GM21423 (cell line): ENCODE results near the gene BPIFB6.

Source experiments
- ATAC-seq: cut with Tn5 transposase; IDR thresholded peaks from one replicate; pipeline ENCODE4 v1.9.1; 2021; ENCODE audit warnings: mild to moderate bottlenecking, moderate library complexity; ENCODE audit not compliant: unreplicated experiment

BPIFB6 gene

GRCh38 chr20:33059741-33060390 is 28.4 kb downstream of the BPIFB6 start:
- ATAC-seq, result no peak

- ATAC-seq, result no peak
Observed at GRCh38 chr20:33061658-33062028, 30.2 kb downstream of the BPIFB6 start.

- no peak for ATAC-seq
Observed at GRCh38 chr20:33062105-33062824, 30.8 kb downstream of the BPIFB6 start.

- ATAC-seq, result no peak
Observed at GRCh38 chr20:33062825-33063149, 31.3 kb downstream of the BPIFB6 start.

DNA sequence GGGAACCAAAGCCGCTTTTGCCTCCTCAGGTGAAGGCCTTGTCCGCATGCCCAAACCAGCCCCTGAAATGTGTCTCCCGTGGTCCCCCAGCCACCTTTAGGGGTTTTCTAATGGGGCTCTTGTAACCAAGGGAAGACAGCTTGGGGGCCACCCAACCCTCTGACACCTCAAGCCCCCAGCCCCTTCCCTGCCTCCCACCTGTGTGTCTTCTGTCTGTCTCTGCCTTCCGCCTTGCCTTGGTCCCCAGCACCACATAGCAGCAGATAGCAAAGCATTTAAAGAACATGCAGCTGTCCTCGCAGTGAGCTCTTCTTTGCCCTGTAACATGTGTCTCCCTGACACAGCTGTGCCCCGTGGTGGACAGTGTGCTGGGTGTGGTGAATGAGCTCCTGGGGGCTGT is 31.8 kb downstream of the BPIFB6 start:
- ATAC-seq, result no peak

DNA sequence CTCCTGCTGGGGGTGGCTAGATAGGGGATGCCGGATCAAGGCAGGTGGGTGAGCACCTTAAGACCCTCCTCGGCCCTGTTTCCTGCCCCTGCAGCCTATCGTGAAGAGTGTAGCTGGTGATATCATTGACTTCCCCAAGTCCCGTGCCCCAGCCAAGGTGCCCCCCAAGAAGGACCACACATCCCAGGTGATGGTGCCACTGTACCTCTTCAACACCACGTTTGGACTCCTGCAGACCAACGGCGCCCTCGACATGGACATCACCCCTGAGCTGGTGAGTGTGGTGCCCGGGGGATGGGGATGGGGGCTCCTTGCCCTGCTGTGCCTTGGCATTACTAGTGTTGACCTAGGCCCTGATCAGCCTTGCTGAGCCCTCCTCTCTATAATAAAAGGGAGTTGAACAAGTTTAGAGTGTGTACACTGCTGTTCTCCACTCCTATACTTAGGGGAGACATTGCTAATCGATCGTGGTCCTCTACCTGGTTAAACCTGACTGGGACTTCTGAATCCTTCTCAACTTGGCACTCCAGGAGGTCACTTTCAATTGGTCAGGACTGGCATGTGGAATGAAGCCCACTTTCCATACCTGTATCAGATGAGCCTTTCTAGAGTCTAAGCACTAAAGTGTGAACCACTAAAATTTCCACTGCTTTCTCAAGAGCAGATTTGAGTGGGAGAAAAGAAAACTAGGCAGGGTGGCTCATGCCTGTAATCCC is 33.3 kb downstream of the BPIFB6 start:
- no peak for ATAC-seq

DNA sequence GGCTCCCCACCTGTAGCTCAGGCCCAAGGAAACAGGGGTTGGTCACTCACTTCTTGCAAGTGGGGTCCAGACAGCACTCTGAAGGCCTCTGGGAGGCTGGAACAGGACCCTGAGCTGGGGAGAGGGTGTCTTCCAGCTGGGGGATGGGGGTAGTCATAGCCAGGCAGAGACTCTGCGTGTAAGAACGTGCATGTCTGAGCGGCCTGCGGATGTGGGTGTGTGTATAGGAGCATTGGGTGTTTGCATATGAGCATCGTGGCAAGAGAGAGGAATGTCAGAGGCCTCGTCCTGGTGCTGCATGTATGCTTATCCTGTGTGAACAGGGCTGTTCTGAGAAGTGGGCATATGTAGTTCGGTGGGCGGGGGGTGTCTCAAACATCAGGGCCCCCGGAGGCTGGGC is 34.3 kb downstream of the BPIFB6 start:
- no peak for ATAC-seq

DNA sequence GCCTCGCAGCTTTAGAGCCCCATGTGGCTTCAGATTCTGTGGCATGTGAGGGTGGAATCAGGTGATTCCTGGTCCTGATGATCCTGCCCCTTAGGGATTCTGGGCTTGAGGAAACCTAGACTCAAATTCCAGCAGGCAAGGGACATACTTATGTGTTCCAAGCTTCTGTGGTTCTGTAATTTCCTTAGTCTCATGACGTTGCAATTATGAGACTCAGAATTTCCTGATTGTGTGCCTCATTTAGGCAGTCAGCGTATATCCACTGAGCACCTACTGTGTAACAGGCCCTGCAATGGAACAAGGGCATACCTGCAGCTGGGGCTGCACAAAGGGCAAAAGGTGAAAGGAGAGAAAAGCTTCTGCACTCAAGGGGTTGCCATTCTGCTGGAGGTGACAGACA is 36.4 kb downstream of the BPIFB6 start:
- ATAC-seq, result no peak

- ATAC-seq, result no peak
Observed at GRCh38 chr20:33068251-33068939, 36.9 kb downstream of the BPIFB6 start.

GRCh38 chr20:33069673-33070072 is 38.2 kb downstream of the BPIFB6 start:
- no peak for ATAC-seq

- no peak for ATAC-seq
Observed at GRCh38 chr20:33070111-33071053, 38.9 kb downstream of the BPIFB6 start.

- no peak for ATAC-seq
Observed at GRCh38 chr20:33071198-33071597, 39.8 kb downstream of the BPIFB6 start.

GRCh38 chr20:33072362-33072761 is 40.9 kb downstream of the BPIFB6 start:
- ATAC-seq, result no peak

- ATAC-seq, result no peak
Observed at GRCh38 chr20:33072813-33073212, 41.4 kb downstream of the BPIFB6 start.

DNA sequence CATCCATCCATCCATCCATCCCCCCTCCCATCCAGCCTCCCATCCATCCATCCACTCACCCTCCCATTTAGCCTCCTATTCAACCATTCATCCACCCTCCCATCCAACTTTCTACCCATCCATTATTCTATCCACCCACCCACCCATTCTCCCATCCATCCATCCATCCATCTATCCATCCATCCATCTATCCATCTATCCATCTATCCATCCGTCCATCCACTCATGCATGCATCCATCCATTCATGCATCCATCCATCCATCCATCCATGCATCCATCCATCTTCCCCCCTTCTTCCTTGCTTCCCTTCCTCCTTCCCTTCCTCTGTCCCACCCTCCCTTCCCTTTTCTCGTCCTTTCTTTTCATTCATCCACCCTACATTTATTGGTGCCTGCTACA is 43.2 kb downstream of the BPIFB6 start:
- no peak for ATAC-seq

DNA sequence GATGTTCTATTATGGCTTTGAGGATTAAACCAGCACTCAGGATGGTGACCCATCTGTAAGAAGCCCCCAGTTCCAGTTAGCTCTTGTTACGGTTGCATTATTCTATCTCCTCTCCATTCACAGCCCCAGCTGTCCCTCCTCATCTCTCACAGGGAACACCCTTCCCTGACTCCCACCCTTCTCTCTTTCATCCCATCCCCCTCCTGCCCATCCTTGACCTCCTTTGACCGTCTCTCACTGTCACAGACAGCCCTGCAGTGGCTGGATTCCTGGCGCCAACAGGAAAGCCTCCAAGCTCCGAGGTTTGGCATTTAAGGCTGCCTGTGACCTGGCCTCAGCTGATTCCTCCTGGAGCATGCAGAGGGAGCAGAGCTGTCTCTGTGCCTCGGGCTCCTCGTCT is 43.8 kb downstream of the BPIFB6 start:
- ATAC-seq, result no peak

DNA sequence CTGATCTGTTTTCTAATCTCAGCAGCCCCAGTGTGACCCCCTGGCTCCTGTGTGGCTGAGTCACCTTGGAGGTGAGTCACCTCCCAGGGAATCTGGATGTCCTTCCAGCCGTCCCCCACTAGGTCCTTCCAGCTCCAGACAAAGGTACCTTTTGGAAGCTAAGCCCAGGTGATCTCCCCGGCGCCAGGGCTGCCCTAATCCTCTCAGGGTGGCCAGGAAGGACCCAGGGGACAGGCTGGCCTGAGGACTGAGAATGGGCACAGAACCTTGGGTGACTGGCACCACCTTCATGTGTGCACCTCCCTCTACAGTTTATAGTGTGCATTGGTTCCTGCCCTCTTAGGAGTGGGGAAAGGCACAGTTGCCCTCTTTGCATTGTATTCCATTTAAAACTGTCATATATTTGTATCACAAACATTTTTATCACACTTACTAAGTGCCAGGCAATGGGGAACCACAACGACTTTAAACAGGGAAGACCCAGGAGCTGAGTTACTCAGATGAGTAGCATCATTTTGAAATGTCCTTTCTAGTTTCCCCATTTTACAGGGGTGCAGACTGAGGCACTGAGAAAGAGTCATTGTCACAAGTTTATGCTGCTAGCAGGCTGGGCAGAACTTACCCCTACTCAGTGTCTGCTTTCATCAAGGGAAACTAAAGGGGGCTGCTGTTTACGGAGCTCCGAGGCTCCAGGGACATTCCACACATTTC is 45.4 kb downstream of the BPIFB6 start:
- no peak for ATAC-seq

DNA sequence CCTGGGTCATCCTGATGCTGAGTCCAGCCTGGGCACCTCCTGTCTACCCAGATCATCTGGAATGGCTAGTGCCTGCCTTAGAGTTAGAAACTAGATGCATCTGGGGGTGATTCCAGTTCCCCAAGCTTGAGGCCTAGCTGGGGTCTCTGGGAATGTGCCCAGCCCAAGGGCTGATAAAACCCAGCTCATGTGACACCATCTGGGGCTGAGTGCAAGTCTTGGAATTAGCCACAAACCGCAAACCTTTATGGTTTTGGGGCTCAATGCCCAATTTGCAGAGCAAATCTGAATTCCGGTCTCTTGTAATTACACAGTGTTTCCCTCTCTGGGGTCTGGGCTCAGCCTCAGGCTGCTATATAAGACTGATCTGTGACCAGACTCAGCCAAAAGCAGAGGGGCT is 47.8 kb downstream of the BPIFB6 start, which contains the start of gene BPIFB4:
Gene BPIFB4, plus strand, starts transcription at position 385 of the 400 bp plus-strand sequence. CDS start 1,884 bp downstream, outside the sequence.
- ATAC-seq, result no peak

- no peak for ATAC-seq
Observed at GRCh38 chr20:33081411-33082154, 50.1 kb downstream of the BPIFB6 start.
